Measurements from ENCODE around the gene ACOX2. TPM values are rescaled to one million over a fixed set of nuclear protein-coding genes. Genes with fewer than 3 reads are reported as not detected.

The ACOX2 gene
- total RNA-seq, 1 experiment from 2014 or later, result 12.8 TPM

GRCh38 chr3:58563386-58564035 is 26.5 kb upstream of the ACOX2 start:
- BruUV-seq (replicated peaks), result no TSS peak
- Histone ChIP-seq H2AFZ (ENCODE audit: low read depth, low read length, poor library complexity, severe bottlenecking) (no peak overlapping the region), H3K4me2 (ENCODE audit: low read length) (peak overlapping the region; percentile 10; the same call in 1 of the 2 replicates), H3K79me2 (ENCODE audit: insufficient read depth, low read length) (no peaks in the 10 kb centered on the region), H3K9me2 (ENCODE audit: insufficient read depth) (no peaks in the 10 kb centered on the region), H3K4me1 (ENCODE audit: control insufficient read depth in 1 of 2, insufficient read depth in 2 of 2, low read length in 2 of 2) (peaks cover 0 to 28% of the 10 kb centered on the region in 2 experiments; a peak in 3 of 4 replicates), H3K4me3 (replicated peaks in 1 of 2; ENCODE audit: low read depth in 1 of 2, low read length in 2 of 2) (no peak overlapping the region), H3K9me3 (ENCODE audit: control insufficient read depth in 1 of 2, insufficient read depth in 1 of 2, low read depth in 1 of 2, low read length in 2 of 2) (no peaks in the 10 kb centered on the region), H3K27ac (ENCODE audit: low read depth, low read length) (no peak overlapping the region), H3K36me3 (ENCODE audit: control insufficient read depth in 1 of 2, insufficient read depth in 2 of 2, low read length in 2 of 2) (no peaks in the 10 kb centered on the region), H3K9ac (ENCODE audit: low read length) (no peak overlapping the region), H3K27me3 (ENCODE audit: insufficient read depth, low read length) (no peaks in the 10 kb centered on the region), H4K20me1 (ENCODE audit: insufficient read depth) (no peaks in the 10 kb centered on the region)
- intact Hi-C loops (cut with micrococcal nuclease), result no loop called here
- TF ChIP-seq ATF3 (IDR thresholded peaks at IDR 0.05) (no peak), EGR1 (IDR thresholded peaks at IDR 0.05; ENCODE audit: low read depth) (no peak), POLR2A (IDR thresholded peaks at IDR 0.05; ENCODE audit: borderline replicate concordance, extremely low read depth, insufficient read depth, insufficient read length) (no peak), MAX (IDR thresholded peaks at IDR 0.05) (no peak), SP1 (IDR thresholded peaks at IDR 0.05; ENCODE audit: low read depth) (no peak), EZH2phosphoT487 (IDR thresholded peaks at IDR 0.05; ENCODE audit: borderline replicate concordance) (no peak), FOSL1 (IDR thresholded peaks at IDR 0.05; ENCODE audit: low read depth) (no peak), ZNF274 (IDR thresholded peaks at IDR 0.05; ENCODE audit: low read depth, low read length) (no peak), TCF7L2 (IDR thresholded peaks at IDR 0.05; ENCODE audit: borderline replicate concordance, extremely low read depth, insufficient read depth, insufficient read length) (no peak), EZH2 (IDR thresholded peaks at IDR 0.05) (no peak), CTCF (IDR thresholded peaks at IDR 0.05 in 2 of 3, conservative IDR thresholded peaks at IDR 0.05 in 1 of 3; ENCODE audit: borderline replicate concordance in 1 of 3, insufficient read depth in 1 of 3, low read depth in 2 of 3, low read length in 2 of 3) (no peak), RAD21 (IDR thresholded peaks at IDR 0.05; ENCODE audit: low read depth) (no peak), CBX3 (IDR thresholded peaks at IDR 0.05; ENCODE audit: low read depth) (no peak)
- TF ChIP-seq, protein P1, sequence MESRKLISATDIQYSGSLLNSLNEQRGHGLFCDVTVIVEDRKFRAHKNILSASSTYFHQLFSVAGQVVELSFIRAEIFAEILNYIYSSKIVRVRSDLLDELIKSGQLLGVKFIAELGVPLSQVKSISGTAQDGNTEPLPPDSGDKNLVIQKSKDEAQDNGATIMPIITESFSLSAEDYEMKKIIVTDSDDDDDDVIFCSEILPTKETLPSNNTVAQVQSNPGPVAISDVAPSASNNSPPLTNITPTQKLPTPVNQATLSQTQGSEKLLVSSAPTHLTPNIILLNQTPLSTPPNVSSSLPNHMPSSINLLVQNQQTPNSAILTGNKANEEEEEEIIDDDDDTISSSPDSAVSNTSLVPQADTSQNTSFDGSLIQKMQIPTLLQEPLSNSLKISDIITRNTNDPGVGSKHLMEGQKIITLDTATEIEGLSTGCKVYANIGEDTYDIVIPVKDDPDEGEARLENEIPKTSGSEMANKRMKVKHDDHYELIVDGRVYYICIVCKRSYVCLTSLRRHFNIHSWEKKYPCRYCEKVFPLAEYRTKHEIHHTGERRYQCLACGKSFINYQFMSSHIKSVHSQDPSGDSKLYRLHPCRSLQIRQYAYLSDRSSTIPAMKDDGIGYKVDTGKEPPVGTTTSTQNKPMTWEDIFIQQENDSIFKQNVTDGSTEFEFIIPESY (IDR thresholded peaks at IDR 0.05; ENCODE audit: extremely low read depth, insufficient replicate concordance, low read length), result no peak
- ATAC-seq (no peak), DNase-seq (ENCODE audit: low read depth, low spot score) (no peak)
- ChIA-PET RAD21 (ENCODE audit: low non-redundant PET in 1 of 2, low total read pairs in 2 of 2, uncharacterized antibody in 2 of 2, unreplicated experiment in 2 of 2) (no interaction called here), CTCF (no interaction called here), POLR2A (no interaction called here)
